Lower leg skin (tissue), 3 donors: Measurements from ENCODE around the gene CDH10.

Experiments
- POLR2A ChIP-seq, 2 donors: fragments of 450-650 bp; IDR thresholded peaks; one replicate each; pipeline ENCODE4 v1.6.1; 2016 to 2017; ENCODE audit warnings: antibody characterized with exemption in 2 of 2, mild to moderate bottlenecking in 1 of 2, moderate library complexity in 1 of 2
- TF ChIP-seq, protein P1 (sequence below), 3 donors: fragments of 450-650 bp; IDR thresholded peaks; one replicate each; pipeline ENCODE4 v1.5.1; 2016; ENCODE audit warnings: antibody characterized with exemption in 3 of 3, mild to moderate bottlenecking in 3 of 3, moderate library complexity in 2 of 3

- TF ChIP-seq, protein P1, sequence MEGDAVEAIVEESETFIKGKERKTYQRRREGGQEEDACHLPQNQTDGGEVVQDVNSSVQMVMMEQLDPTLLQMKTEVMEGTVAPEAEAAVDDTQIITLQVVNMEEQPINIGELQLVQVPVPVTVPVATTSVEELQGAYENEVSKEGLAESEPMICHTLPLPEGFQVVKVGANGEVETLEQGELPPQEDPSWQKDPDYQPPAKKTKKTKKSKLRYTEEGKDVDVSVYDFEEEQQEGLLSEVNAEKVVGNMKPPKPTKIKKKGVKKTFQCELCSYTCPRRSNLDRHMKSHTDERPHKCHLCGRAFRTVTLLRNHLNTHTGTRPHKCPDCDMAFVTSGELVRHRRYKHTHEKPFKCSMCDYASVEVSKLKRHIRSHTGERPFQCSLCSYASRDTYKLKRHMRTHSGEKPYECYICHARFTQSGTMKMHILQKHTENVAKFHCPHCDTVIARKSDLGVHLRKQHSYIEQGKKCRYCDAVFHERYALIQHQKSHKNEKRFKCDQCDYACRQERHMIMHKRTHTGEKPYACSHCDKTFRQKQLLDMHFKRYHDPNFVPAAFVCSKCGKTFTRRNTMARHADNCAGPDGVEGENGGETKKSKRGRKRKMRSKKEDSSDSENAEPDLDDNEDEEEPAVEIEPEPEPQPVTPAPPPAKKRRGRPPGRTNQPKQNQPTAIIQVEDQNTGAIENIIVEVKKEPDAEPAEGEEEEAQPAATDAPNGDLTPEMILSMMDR (IDR thresholded peaks at IDR 0.05): no peak
- no peak for TF ChIP-seq POLR2A (IDR thresholded peaks at IDR 0.05)
Observed at GRCh38 chr5:24480952-24481351, 163.8 kb downstream of the CDH10 start.
